Prostate gland (tissue), 2 donors: Measurements from ENCODE around the gene CES5A. TPM values are rescaled to one million over a fixed set of nuclear protein-coding genes. Genes with fewer than 3 reads are reported as not detected.
"Not testable (repeated sequence)": the region's sequence is repeated elsewhere in the genome, so short reads cannot be mapped to it uniquely, and the experiment has no call there.

Source experiments
- DNase-seq: peaks from one replicate; pipeline ENCODE4 v3.0.0-alpha.2; 2019; ENCODE audit warnings: low spot score
- H3K27ac ChIP-seq, 2 donors: fragments of 200-600 bp; sonication (generic); 2 replicates each; pipeline ENCODE4 v1.5.1; 2017 to 2019
- H3K27me3 ChIP-seq: fragments of 200-600 bp; sonication (generic); replicated peaks from 2 replicates; pipeline ENCODE4 v1.5.1; 2019; ENCODE audit not compliant: insufficient read depth
- H3K36me3 ChIP-seq, 2 donors: fragments of 200-600 bp; sonication (generic); 1 replicate in 1 of 2; 2 replicates in 1 of 2; pipeline versions ENCODE4 v1.5.1 to v1.8.1; 2017 to 2019
- H3K4me1 ChIP-seq: fragments of 200-600 bp; sonication (generic); replicated peaks from 2 replicates; pipeline ENCODE4 v1.5.1; 2019
- H3K4me3 ChIP-seq, 2 donors: fragments of 200-600 bp; sonication (generic); 2 replicates each; pipeline ENCODE4 v1.5.1; 2017 to 2019
- H3K9me3 ChIP-seq: fragments of 200-600 bp; sonication (generic); 2 replicates; pipeline ENCODE4 v1.5.1; 2017
- CTCF ChIP-seq, 4 experiments: fragments of 200-600 bp in 2 of 4; fragments of 450-650 bp in 2 of 4; sonication (generic) in 2 of 4; IDR thresholded peaks; 1 replicate in 3 of 4; 2 replicates in 1 of 4; pipeline ENCODE4 v1.5.1; 2016 to 2019; ENCODE audit warnings: antibody characterized with exemption in 4 of 4, mild to moderate bottlenecking in 2 of 4, moderate library complexity in 2 of 4
- POLR2A ChIP-seq: fragments of 450-650 bp; IDR thresholded peaks from one replicate; pipeline ENCODE4 v1.6.1; 2016; ENCODE audit warnings: antibody characterized with exemption, mild to moderate bottlenecking
- POLR2AphosphoS5 ChIP-seq: sonication (generic); formaldehyde crosslinking; IDR thresholded peaks from one replicate; pipeline ENCODE4 v1.6.1; 2017; ENCODE audit warnings: antibody characterized with exemption
- WGBS: methylation state at CpG from one replicate; pipeline ENCODE4 v1.1.5; 2018; 5-methylcytosine and 5-hydroxymethylcytosine counted together
- intact Hi-C: fragments of 100-400 bp; cut with DNase I; formaldehyde crosslinking; loops from one replicate; pipeline ENCODE4 v1.14.2; 2022
- total RNA-seq, 2 donors: library from RNA; depleted of rRNA; stranded (reverse); fragments of >200 nt; gene quantifications; one replicate each; pipeline ENCODE4 v1.1.0, GENCODE V29; 2016

The CES5A gene
- total RNA-seq, 2 donors from 2014 or later, result not detected

GRCh38 chr16:55871411-55872038 lies 3.6 kb downstream of the CES5A start:
- Histone ChIP-seq H3K9me3 (no peaks in the 10 kb centered on the region), H3K4me3 (no peak overlapping the region), H3K27me3 (no peaks in the 10 kb centered on the region), H3K27ac (no peak overlapping the region), H3K4me1 (no peaks in the 10 kb centered on the region), H3K36me3 (no peaks in the 10 kb centered on the region)
- TF ChIP-seq CTCF (IDR thresholded peaks at IDR 0.05) (no peak), POLR2AphosphoS5 (no peak), POLR2A (no peak)
- intact Hi-C loops, result no loop called here
- 82% methylated on average over 10 of the region's 10 CpGs for WGBS
- no peak for DNase-seq

DNA sequence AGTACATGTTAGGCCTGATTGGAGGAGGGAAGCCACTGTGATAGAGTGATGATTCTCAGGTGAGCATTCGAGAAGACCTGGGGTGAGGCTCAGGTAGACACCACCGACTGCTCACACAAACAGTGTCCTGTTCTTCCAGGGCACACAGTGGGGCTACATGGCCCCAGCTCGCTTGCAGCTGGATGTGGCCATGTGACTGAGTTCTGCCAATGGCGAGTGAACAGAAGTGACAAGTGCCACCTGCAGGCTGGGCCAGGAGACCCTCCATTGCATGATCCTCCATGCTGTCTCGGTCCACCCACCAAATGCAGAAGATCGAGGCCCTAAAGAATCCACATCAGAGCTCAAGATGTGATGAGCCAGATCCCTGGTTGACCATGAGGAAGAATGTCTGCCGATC lies 6.2 kb downstream of the CES5A start:
- H3K9me3 ChIP-seq, result no peaks in the 10 kb centered on the region
- 89% methylated on average over 7 of the region's 7 CpGs for WGBS
- no peak for DNase-seq
- no peaks in the 10 kb centered on the region for H3K36me3 ChIP-seq
- H3K4me1 ChIP-seq, result no peaks in the 10 kb centered on the region
- H3K4me3 ChIP-seq, result no peak overlapping the region
- no peak for TF ChIP-seq POLR2AphosphoS5
- no peak for TF ChIP-seq POLR2A
- no peak for TF ChIP-seq CTCF (IDR thresholded peaks at IDR 0.05)
- no peak overlapping the region for H3K27ac ChIP-seq
- intact Hi-C loops, result no loop called here
- H3K27me3 ChIP-seq, result no peaks in the 10 kb centered on the region

DNA sequence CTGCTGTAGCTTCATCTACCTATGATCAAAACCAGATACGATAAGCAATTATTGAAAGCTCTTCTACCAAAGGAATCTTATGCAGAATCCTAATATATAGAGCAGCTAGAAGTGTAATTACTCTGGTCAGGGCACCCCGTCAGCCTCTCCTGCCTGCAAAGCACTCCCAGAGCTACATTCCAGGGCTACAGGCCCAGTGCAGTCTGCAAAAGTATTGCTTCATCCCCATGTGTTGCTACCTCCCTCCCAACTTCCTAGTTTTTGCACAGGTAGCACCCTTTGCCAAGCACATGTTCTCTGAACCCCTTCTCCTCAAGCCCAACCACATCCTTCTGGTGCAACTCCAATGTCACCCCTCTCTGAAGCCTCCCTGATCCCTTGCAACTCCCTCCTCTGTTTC lies 7.0 kb downstream of the CES5A start:
- Histone ChIP-seq H3K9me3 (no peaks in the 10 kb centered on the region), H3K27me3 (no peaks in the 10 kb centered on the region), H3K36me3 (no peaks in the 10 kb centered on the region), H3K4me1 (no peaks in the 10 kb centered on the region), H3K4me3 (no peak overlapping the region), H3K27ac (no peak overlapping the region)
- no peak for DNase-seq
- intact Hi-C loops, result no loop called here
- TF ChIP-seq POLR2A (no peak), POLR2AphosphoS5 (no peak), CTCF (IDR thresholded peaks at IDR 0.05) (no peak)
- 83% methylated on average over 2 of the region's 2 CpGs for WGBS

DNA sequence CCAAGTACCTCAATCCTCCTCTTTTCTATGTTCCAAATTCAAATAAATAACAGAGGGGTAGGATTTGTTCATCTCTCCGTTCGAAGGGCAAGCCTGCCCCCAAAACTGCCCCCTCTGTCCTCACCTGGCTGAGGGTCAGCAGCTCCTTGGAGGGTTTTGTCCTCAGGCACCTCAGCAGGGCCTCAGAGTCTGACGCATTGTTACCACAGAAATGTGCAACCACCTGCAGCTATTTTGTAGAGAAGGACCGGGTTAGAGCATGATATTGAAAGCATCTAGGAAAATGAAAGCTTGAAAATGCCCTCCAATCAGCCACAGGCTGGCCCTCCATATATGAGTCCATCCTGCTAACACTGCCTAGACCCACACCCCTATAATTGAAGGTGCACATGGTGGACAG lies 13.9 kb downstream of the CES5A start:
- intact Hi-C loops, result no loop called here
- DNase-seq, result no peak
- H3K36me3 ChIP-seq, result no peaks in the 10 kb centered on the region
- no peaks in the 10 kb centered on the region for H3K9me3 ChIP-seq
- H3K4me3 ChIP-seq, result no peak overlapping the region
- no peak for TF ChIP-seq POLR2AphosphoS5
- TF ChIP-seq CTCF (IDR thresholded peaks at IDR 0.05), result no peak
- TF ChIP-seq POLR2A, result no peak
- H3K4me1 ChIP-seq, result no peaks in the 10 kb centered on the region
- H3K27me3 ChIP-seq, result no peaks in the 10 kb centered on the region
- no peak overlapping the region for H3K27ac ChIP-seq
- 85% methylated on average over 4 of the region's 4 CpGs for WGBS

- 75% methylated on average over 1 of the region's 1 CpG for WGBS
- DNase-seq, H3K9me3 ChIP-seq, H3K36me3 ChIP-seq, H3K27me3 ChIP-seq, H3K4me1 ChIP-seq, intact Hi-C loops, H3K4me3 ChIP-seq, H3K27ac ChIP-seq: not testable (repeated sequence)
Observed at GRCh38 chr16:55857650-55858049, 17.5 kb downstream of the CES5A start.
